Peyer's patch (tissue), 4 donors: ENCODE data around the gene FA2H. TPM values are rescaled to one million over a fixed set of nuclear protein-coding genes. Genes with fewer than 3 reads are reported as not detected.
"Not testable (repeated sequence)": the region's sequence is repeated elsewhere in the genome, so short reads cannot be mapped to it uniquely, and the experiment has no call there.

Source experiments
- DNase-seq, 3 donors: peaks; one replicate each; pipeline ENCODE4 v3.0.0-alpha.2; 2017 to 2019
- H3K27ac ChIP-seq, 4 donors: fragments of 200-600 bp; sonication (generic); one replicate each; pipeline ENCODE4 v1.5.1; 2016 to 2019
- H3K27me3 ChIP-seq, 2 donors: fragments of 200-600 bp; sonication (generic); one replicate each; pipeline ENCODE4 v1.5.1; 2019
- H3K36me3 ChIP-seq, 3 donors: fragments of 200-600 bp; sonication (generic); one replicate each; pipeline ENCODE4 v1.5.1; 2016 to 2019
- H3K4me1 ChIP-seq, 4 donors: fragments of 200-600 bp; sonication (generic); one replicate each; pipeline ENCODE4 v1.5.1; 2016 to 2019
- H3K4me3 ChIP-seq, 4 donors: fragments of 200-600 bp; sonication (generic); 1 replicate in 3 of 4; 2 replicates in 1 of 4; pipeline ENCODE4 v1.5.1; 2016 to 2019; ENCODE audit warnings: mild to moderate bottlenecking in 1 of 4
- H3K9me3 ChIP-seq, 4 donors: fragments of 200-600 bp; sonication (generic); one replicate each; pipeline ENCODE4 v1.5.1; 2016 to 2019; ENCODE audit warnings: mild to moderate bottlenecking in 1 of 4
- POLR2A ChIP-seq, 2 donors: fragments of 450-650 bp; IDR thresholded peaks; one replicate each; pipeline ENCODE4 v1.5.1; 2017; ENCODE audit warnings: antibody characterized with exemption in 2 of 2, mild to moderate bottlenecking in 2 of 2, moderate library complexity in 2 of 2
- total RNA-seq, 4 donors: library from RNA; depleted of rRNA; stranded (reverse); fragments of >200 nt; gene quantifications; one replicate each; pipeline ENCODE4 v1.1.0, GENCODE V29; 2016
- TF ChIP-seq, protein P1 (sequence below), 6 experiments: fragments of 450-650 bp in 4 of 6; fragments of 200-600 bp in 2 of 6; sonication (generic) in 1 of 6; IDR thresholded peaks; one replicate each; pipeline ENCODE4 v1.5.1; 2017 to 2019; ENCODE audit warnings: antibody characterized with exemption in 6 of 6, mild to moderate bottlenecking in 3 of 6, moderate library complexity in 1 of 6

FA2H gene
- total RNA-seq, 4 donors from 2014 or later, result 6.6 to 36.9 (median 24.7) TPM

DNA sequence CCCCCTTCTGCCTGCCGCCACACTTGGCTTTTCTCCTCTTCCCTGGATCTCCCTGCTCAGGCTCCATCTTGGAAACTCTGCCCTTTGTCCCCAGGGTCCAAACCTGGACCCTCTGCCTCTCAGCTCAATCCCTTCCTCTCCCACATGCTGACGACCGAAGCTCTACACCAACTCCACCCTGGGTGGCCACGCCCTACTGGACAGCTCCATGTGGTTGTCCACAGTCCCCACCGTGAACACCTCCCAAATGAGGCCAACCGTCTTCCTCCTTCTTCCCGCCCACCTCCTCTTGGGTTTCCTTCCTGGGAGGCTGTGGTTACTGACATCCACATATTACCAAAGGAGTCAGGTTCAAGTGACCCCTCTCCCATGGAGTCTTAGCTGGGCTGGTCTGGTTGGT is 51.4 kb downstream of the FA2H start:
- H3K36me3 ChIP-seq, result peaks cover 0 to 5% (median 0%) of the 10 kb centered on the region in 3 donors
- peaks cover 0 to 13% (median 3%) of the 10 kb centered on the region in 4 donors for H3K4me1 ChIP-seq
- peaks cover 0 to 8% (median 4%) of the 10 kb centered on the region in 4 donors for H3K9me3 ChIP-seq
- H3K4me3 ChIP-seq, result no peak overlapping the region
- no peak overlapping the region for H3K27ac ChIP-seq
- no peaks in the 10 kb centered on the region for H3K27me3 ChIP-seq
- peak in 1 of 3 donors; percentile 29 for DNase-seq
- no peak for TF ChIP-seq POLR2A (IDR thresholded peaks at IDR 0.05)
- TF ChIP-seq, protein P1, sequence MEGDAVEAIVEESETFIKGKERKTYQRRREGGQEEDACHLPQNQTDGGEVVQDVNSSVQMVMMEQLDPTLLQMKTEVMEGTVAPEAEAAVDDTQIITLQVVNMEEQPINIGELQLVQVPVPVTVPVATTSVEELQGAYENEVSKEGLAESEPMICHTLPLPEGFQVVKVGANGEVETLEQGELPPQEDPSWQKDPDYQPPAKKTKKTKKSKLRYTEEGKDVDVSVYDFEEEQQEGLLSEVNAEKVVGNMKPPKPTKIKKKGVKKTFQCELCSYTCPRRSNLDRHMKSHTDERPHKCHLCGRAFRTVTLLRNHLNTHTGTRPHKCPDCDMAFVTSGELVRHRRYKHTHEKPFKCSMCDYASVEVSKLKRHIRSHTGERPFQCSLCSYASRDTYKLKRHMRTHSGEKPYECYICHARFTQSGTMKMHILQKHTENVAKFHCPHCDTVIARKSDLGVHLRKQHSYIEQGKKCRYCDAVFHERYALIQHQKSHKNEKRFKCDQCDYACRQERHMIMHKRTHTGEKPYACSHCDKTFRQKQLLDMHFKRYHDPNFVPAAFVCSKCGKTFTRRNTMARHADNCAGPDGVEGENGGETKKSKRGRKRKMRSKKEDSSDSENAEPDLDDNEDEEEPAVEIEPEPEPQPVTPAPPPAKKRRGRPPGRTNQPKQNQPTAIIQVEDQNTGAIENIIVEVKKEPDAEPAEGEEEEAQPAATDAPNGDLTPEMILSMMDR (IDR thresholded peaks at IDR 0.05), result no peak

DNA sequence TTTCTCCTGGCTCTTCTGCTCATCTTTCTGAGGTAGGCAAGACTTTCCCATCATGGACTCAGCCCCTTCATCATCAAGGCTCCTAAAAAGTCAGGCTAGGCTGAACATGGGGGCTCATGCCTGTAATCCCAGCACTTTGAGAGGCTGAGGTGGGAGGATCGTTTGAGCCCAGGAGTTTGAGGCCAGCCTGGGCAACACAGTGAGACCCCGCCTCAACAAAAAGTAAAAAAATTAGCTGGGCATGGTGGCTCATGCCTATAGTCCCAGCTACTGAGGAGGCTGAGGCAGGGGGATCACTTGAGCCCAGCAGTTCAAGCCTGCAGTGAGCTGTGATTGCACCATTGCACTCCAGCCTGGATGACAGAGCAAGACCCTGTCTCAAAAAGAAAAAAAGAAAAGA is 52.5 kb downstream of the FA2H start:
- H3K36me3 ChIP-seq, DNase-seq, H3K27me3 ChIP-seq, H3K4me3 ChIP-seq, H3K27ac ChIP-seq, H3K9me3 ChIP-seq: not testable (repeated sequence)
- peaks cover 0 to 13% (median 3%) of the 10 kb centered on the region in 4 donors for H3K4me1 ChIP-seq

DNA sequence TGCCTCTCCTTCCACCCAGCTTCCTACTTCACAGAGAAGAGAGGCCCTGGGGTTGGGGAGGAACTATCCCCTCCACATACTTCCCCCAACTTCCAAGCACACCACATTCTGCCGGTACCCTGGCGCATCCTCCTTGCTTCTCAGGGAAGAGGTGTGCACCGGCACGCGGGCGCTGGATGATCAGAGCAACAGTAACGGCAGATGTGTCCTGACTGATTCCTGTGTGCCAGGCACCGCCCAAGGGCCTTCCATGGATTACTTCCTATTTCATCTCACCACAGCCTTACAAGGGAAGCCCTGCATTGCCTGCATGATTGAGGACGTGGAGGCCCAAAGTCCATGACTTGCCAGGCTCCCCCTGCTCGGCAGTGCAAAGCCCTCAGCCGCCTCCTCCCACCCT is 52.9 kb downstream of the FA2H start:
- H3K36me3 ChIP-seq, result peaks cover 0 to 5% (median 0%) of the 10 kb centered on the region in 3 donors
- DNase-seq, result peak in 1 of 3 donors; percentile 42
- no peak overlapping the region for H3K27ac ChIP-seq
- TF ChIP-seq, protein P1 (IDR thresholded peaks at IDR 0.05), result no peak
- no peak for TF ChIP-seq POLR2A (IDR thresholded peaks at IDR 0.05)
- peaks cover 0 to 3% (median under 1%) of the 10 kb centered on the region in 4 donors for H3K9me3 ChIP-seq
- no peak overlapping the region for H3K4me3 ChIP-seq
- H3K4me1 ChIP-seq, result peaks cover 0 to 13% (median 3%) of the 10 kb centered on the region in 4 donors
- H3K27me3 ChIP-seq, result no peaks in the 10 kb centered on the region

DNA sequence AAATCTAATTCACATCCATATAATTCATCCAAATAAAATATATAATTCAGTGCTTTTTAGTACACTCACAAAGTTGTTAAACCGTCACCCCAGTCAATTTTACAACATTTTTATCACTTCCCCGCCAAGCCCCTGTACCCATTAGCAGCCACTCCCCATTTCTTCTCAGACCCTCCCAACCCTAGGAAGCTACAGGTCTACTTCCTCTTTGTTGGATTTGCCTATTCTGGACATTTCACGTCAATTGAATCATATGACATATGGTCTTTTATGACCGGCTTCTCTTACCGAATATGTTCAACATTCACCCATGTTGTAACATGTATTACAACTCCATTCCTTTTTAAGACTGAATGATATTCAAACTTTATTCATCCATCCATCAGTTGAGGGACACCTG is 54.0 kb downstream of the FA2H start:
- H3K36me3 ChIP-seq, result peaks cover 0 to 5% (median 0%) of the 10 kb centered on the region in 3 donors
- H3K4me3 ChIP-seq, result no peak overlapping the region
- no peaks in the 10 kb centered on the region for H3K27me3 ChIP-seq
- no peak for TF ChIP-seq POLR2A (IDR thresholded peaks at IDR 0.05)
- TF ChIP-seq, protein P1 (IDR thresholded peaks at IDR 0.05), result no peak
- no peaks in the 10 kb centered on the region for H3K9me3 ChIP-seq
- no peak overlapping the region for H3K27ac ChIP-seq
- DNase-seq, result no peak
- H3K4me1 ChIP-seq, result peaks cover 0 to 9% (median 3%) of the 10 kb centered on the region in 4 donors

DNA sequence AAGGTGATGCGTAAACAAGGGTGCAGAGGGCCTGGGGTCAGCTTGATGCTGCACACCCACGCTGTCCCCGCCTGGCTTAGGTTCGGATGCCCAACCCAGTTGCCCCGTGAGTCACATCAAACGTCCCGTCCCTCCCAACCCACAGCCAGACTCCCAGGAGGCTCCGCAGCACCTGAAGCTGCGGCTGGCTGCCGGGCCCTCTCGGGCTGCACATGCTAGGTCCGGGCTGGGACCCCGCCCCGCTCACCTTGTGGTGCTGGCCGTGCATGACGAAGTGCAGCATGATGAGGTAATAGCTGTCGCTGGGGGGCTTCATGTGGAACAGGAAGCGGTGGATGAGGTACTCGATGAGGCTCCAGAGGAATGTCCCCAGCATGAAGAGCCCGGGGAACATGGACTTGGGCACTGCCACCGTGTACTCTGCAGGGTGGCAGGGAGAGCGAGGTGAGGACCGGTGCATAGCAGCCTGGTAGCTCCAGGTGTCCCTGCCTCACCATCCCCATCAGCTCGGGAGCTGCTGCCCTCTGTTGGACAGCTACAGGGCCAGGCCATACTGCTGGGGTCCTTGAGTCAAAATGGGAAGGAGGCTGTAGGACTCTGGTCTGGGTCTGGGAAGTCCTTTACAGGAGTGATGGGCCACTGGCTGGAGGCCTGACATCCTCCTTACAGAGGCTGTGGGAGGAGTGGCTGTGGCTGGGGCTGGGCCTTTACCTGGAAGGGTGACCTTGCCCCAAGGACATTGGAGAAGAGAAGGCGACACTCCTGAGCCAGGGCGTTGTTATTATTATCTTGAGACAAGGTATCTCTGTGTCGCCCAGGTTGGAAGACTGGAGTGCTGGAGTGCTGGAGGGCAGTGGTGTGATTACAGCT is 55.6 kb downstream of the FA2H start:
- Histone ChIP-seq H3K27ac (no peak overlapping the region), H3K36me3 (peaks cover 0 to 1% (median 0%) of the 10 kb centered on the region in 3 donors), H3K9me3 (no peaks in the 10 kb centered on the region), H3K4me1 (no peaks in the 10 kb centered on the region), H3K27me3 (no peaks in the 10 kb centered on the region), H3K4me3 (no peak overlapping the region)
- DNase-seq, result peak in 1 of 3 donors; percentile 36
- no peak for TF ChIP-seq POLR2A (IDR thresholded peaks at IDR 0.05)
- TF ChIP-seq, protein P1 (IDR thresholded peaks at IDR 0.05), result no peak

DNA sequence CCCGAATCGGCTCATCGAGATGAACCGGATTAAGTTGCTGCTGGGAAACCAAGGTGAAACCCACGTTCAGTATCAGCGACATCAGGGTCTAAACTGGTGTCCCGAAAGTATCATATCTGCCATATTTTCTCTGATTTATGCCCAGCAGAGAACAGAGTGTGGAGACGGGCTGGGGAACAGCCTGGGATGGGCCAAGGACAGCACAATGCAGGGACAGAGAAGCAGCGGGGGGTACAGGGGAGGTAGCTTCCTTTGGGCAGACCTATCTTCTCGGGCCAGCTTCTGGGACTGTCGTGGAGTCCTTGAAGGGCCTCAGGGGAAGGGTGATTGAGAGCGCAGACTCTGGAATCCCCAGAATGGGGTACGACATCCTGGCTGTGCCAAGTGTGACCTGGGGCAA is 56.5 kb downstream of the FA2H start:
- Histone ChIP-seq H3K4me3 (no peak overlapping the region), H3K36me3 (no peaks in the 10 kb centered on the region), H3K9me3 (no peaks in the 10 kb centered on the region), H3K27ac (no peak overlapping the region), H3K4me1 (no peaks in the 10 kb centered on the region), H3K27me3 (no peaks in the 10 kb centered on the region)
- peak in 1 of 3 donors; percentile 26 for DNase-seq
- TF ChIP-seq, protein P1 (IDR thresholded peaks at IDR 0.05), result no peak
- no peak for TF ChIP-seq POLR2A (IDR thresholded peaks at IDR 0.05)
